Measurements from ENCODE around the gene RFX7. TPM values are rescaled to one million over a fixed set of nuclear protein-coding genes. Genes with fewer than 3 reads are reported as not detected.

Gene RFX7
- polyA plus RNA-seq, 2 of the 4 experiments (the other 2 are of a cell fraction): 11.7 to 14.9 TPM

DNA sequence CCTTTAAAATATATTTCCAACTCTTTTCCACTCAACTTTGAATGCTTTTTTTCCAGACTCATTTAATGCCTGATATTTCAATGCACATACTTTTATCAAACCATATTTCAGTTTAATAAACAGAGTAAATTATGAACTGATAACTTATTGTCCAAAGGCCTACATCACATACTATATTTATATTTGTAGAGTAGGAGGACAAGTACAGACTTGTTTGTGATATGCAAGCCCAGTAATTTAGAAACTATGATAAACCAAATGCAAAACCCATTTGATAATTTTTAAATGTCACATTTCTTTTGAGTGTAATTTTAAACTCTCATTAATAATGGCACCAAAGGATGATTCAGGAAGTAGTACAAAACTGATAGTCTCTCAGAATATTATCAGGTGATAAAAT lies 3.3 kb downstream of the RFX7 start:
- ChIA-PET CTCF (no interaction called here), POLR2A (no interaction called here)
- Histone ChIP-seq H3K9me3 (no peaks in the 10 kb centered on the region), H3K27ac (peak overlapping the region in 1 of 2 experiments; percentile 39; a peak in 2 of 6 replicates), H3K4me1 (peaks cover 39% of the 10 kb centered on the region), H3K4me2 (peak overlapping the region; percentile 78), H3K4me3 (peak overlapping the region; percentile 5; the same call in 1 of the 3 replicates)
- ATAC-seq (no peak), FAIRE-seq (no peak), DNase-seq (ENCODE audit: low read depth in 1 of 2, low spot score in 1 of 2) (no peak)
- TF ChIP-seq HOXB5 (CRISPR knock-in tag; IDR thresholded peaks at IDR 0.05) (no peak), CBX8 (IDR thresholded peaks at IDR 0.05) (no peak), MAZ (IDR thresholded peaks at IDR 0.05; ENCODE audit: borderline replicate concordance, low read depth, low read length) (no peak), EHMT2 (IDR thresholded peaks at IDR 0.05; ENCODE audit: low read depth) (no peak), FOSB (CRISPR knock-in tag; IDR thresholded peaks at IDR 0.05) (no peak), ZFP36 (IDR thresholded peaks at IDR 0.05; ENCODE audit: borderline replicate concordance, partially characterized antibody) (no peak), HEYL (CRISPR knock-in tag; IDR thresholded peaks at IDR 0.05) (no peak), JUN (IDR thresholded peaks at IDR 0.05) (no peak), NPAS2 (CRISPR knock-in tag; IDR thresholded peaks at IDR 0.05; ENCODE audit: borderline replicate concordance) (no peak), ZSCAN20 (CRISPR knock-in tag; IDR thresholded peaks at IDR 0.05) (no peak), FOSL2 (IDR thresholded peaks at IDR 0.05) (no peak), FOSL2 (CRISPR knock-in tag; IDR thresholded peaks at IDR 0.05) (no peak), CHD4 (IDR thresholded peaks at IDR 0.05; ENCODE audit: borderline replicate concordance) (no peak), MYC (IDR thresholded peaks at IDR 0.05; ENCODE audit: borderline replicate concordance, low read length) (no peak), HOXA7 (CRISPR knock-in tag; IDR thresholded peaks at IDR 0.05) (no peak)
- TF ChIP-seq, protein P1, sequence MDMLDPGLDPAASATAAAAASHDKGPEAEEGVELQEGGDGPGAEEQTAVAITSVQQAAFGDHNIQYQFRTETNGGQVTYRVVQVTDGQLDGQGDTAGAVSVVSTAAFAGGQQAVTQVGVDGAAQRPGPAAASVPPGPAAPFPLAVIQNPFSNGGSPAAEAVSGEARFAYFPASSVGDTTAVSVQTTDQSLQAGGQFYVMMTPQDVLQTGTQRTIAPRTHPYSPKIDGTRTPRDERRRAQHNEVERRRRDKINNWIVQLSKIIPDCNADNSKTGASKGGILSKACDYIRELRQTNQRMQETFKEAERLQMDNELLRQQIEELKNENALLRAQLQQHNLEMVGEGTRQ (IDR thresholded peaks at IDR 0.05): no peak
- TF ChIP-seq, protein P2, sequence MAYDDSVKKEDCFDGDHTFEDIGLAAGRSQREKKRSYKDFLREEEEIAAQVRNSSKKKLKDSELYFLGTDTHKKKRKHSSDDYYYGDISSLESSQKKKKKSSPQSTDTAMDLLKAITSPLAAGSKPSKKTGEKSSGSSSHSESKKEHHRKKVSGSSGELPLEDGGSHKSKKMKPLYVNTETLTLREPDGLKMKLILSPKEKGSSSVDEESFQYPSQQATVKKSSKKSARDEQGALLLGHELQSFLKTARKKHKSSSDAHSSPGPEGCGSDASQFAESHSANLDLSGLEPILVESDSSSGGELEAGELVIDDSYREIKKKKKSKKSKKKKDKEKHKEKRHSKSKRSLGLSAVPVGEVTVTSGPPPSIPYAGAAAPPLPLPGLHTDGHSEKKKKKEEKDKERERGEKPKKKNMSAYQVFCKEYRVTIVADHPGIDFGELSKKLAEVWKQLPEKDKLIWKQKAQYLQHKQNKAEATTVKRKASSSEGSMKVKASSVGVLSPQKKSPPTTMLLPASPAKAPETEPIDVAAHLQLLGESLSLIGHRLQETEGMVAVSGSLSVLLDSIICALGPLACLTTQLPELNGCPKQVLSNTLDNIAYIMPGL (CRISPR knock-in tag; IDR thresholded peaks at IDR 0.05; ENCODE audit: borderline replicate concordance): no peak

DNA sequence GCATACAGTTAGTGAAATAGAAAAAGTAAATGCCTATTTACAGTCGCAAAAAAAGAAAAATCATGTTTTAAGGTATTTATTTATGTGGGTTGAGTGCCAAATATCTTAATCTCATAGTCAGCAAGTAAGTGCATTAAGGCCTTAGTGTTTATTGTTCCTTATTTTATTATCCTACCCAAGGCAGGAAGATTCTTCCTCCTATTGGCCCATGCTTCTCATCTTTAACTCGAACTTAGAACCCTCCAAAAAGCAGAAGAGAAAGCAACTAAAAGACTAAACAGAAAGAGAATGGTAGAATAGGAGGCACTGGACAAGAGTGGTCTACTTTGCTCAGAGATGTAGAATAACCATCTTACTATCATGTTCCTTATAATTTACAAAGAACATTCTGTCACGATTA lies 7.5 kb downstream of the RFX7 start:
- Histone ChIP-seq H3K4me3 (no peak overlapping the region), H3K4me1 (peaks cover 26% of the 10 kb centered on the region; the same call in 2 of the 3 replicates), H3K27ac (no peak overlapping the region), H3K9me3 (peaks cover 24% of the 10 kb centered on the region), H3K4me2 (no peak overlapping the region)
- ATAC-seq (no peak), FAIRE-seq (no peak), DNase-seq (ENCODE audit: low read depth in 1 of 2, low spot score in 1 of 2) (no peak)
- TF ChIP-seq ZC3H11A (IDR thresholded peaks at IDR 0.05) (no peak), EHMT2 (IDR thresholded peaks at IDR 0.05; ENCODE audit: low read depth) (no peak), JUN (IDR thresholded peaks at IDR 0.05) (no peak), SMC3 (IDR thresholded peaks at IDR 0.05) (no peak), KDM1A (IDR thresholded peaks at IDR 0.05; ENCODE audit: low read depth) (no peak), ZFP36 (IDR thresholded peaks at IDR 0.05; ENCODE audit: borderline replicate concordance, partially characterized antibody) (no peak), RNF2 (IDR thresholded peaks at IDR 0.05; ENCODE audit: borderline replicate concordance, low read depth) (no peak), EHF (CRISPR knock-in tag; IDR thresholded peaks at IDR 0.05) (no peak), TP53 (CRISPR knock-in tag; IDR thresholded peaks at IDR 0.05) (no peak), NR3C1 (IDR thresholded peaks at IDR 0.05) (no peak), GATA3 (IDR thresholded peaks at IDR 0.05; ENCODE audit: borderline replicate concordance) (no peak), PHF8 (IDR thresholded peaks at IDR 0.05; ENCODE audit: borderline replicate concordance, low read depth) (no peak), FOSB (CRISPR knock-in tag; IDR thresholded peaks at IDR 0.05) (no peak), POLR2AphosphoS2 (conservative IDR thresholded peaks at IDR 0.05; ENCODE audit: low read length) (no peak)
- TF ChIP-seq, protein P1 (IDR thresholded peaks at IDR 0.05): no peak
- TF ChIP-seq, protein P3, sequence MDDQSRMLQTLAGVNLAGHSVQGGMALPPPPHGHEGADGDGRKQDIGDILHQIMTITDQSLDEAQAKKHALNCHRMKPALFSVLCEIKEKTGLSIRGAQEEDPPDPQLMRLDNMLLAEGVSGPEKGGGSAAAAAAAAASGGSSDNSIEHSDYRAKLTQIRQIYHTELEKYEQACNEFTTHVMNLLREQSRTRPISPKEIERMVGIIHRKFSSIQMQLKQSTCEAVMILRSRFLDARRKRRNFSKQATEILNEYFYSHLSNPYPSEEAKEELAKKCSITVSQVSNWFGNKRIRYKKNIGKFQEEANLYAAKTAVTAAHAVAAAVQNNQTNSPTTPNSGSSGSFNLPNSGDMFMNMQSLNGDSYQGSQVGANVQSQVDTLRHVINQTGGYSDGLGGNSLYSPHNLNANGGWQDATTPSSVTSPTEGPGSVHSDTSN (IDR thresholded peaks at IDR 0.05): no peak
- TF ChIP-seq, protein P4, sequence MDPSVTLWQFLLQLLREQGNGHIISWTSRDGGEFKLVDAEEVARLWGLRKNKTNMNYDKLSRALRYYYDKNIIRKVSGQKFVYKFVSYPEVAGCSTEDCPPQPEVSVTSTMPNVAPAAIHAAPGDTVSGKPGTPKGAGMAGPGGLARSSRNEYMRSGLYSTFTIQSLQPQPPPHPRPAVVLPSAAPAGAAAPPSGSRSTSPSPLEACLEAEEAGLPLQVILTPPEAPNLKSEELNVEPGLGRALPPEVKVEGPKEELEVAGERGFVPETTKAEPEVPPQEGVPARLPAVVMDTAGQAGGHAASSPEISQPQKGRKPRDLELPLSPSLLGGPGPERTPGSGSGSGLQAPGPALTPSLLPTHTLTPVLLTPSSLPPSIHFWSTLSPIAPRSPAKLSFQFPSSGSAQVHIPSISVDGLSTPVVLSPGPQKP (IDR thresholded peaks at IDR 0.05; ENCODE audit: low read depth, low read length): no peak
- ChIA-PET POLR2A (no interaction called here), CTCF (interaction anchor here (1.1 kb wide), 1 partner anchor 10 kb away, joined by 6 read pairs; no protein-coding TSS in a partner anchor)
- 74% methylated on average over 3 of the region's 3 CpGs for whole genome bisulfite sequencing (ENCODE audit: missing lambda C conversion rate)

Data from A549 (cell line).